Naive thymus-derived CD8-positive, alpha-beta T cell (primary cell): Measurements from ENCODE around the gene FAXC. TPM values are rescaled to one million over a fixed set of nuclear protein-coding genes. Genes with fewer than 3 reads are reported as not detected.

ENCODE experiments used
- ATAC-seq, 2 donors: fragments of 150-1000 bp; cut with Tn5 transposase in 1 of 2; sonication (Bioruptor Pico), chemical (Tn5 transposase) in 1 of 2; 1 replicate in 1 of 2; 2 replicates in 1 of 2; pipeline ENCODE4 v1.10.0; 2021; ENCODE audit warnings: mild to moderate bottlenecking in 2 of 2, moderate library complexity in 2 of 2
- POLR2A ChIA-PET: fragments of 350-600 bp; sonication (Branson Sonifier 250); formaldehyde crosslinking; loops from one replicate; lab custom pipeline; 2021; ENCODE audit warnings: antibody characterized with exemption; lab: Charles Lee
- DNase-seq, 10 donors: peaks; one replicate each; pipeline versions ENCODE4 v3.0.0 to v3.0.0-alpha.2; 2020 to 2022
- H3K27ac Mint-ChIP-seq, 10 donors: one replicate each; pipeline ENCODE4 v1.8.0; 2020 to 2022; ENCODE audit warnings: mild to moderate bottlenecking in 10 of 10, mixed read lengths in 10 of 10, moderate library complexity in 4 of 10, inconsistent platforms in 1 of 10
- H3K27me3 Mint-ChIP-seq, 5 donors: one replicate each; pipeline ENCODE4 v1.8.0; 2021 to 2022; ENCODE audit warnings: mixed read lengths in 5 of 5
- H3K36me3 Mint-ChIP-seq, 3 donors: one replicate each; pipeline ENCODE4 v1.8.0; 2020 to 2022; ENCODE audit warnings: mixed read lengths in 3 of 3, mild to moderate bottlenecking in 2 of 3, inconsistent platforms in 1 of 3
- H3K4me1 Mint-ChIP-seq, 4 donors: one replicate each; pipeline ENCODE4 v1.8.0; 2021 to 2022; ENCODE audit warnings: mixed read lengths in 4 of 4
- H3K4me3 Mint-ChIP-seq, 10 donors: one replicate each; pipeline ENCODE4 v1.8.0; 2020 to 2022; ENCODE audit warnings: mild to moderate bottlenecking in 10 of 10, mixed read lengths in 10 of 10, moderate library complexity in 6 of 10, inconsistent platforms in 1 of 10
- H3K9me3 Mint-ChIP-seq, 9 donors: one replicate each; pipeline ENCODE4 v1.8.0; 2020 to 2022; ENCODE audit warnings: mixed read lengths in 9 of 9, mild to moderate bottlenecking in 3 of 9, inconsistent platforms in 1 of 9, moderate library complexity in 1 of 9
- polyA plus RNA-seq, 3 donors: library from polyadenylated mRNA; unstranded; fragments of 300-500 nt; fragmentation: Illumina TruSeq; gene quantifications; one replicate each; pipeline ENCODE4 v1.2.3, GENCODE V29; 2021
- total RNA-seq, 8 experiments: library from RNA in 2 of 8; stranded (reverse) in 2 of 8; gene quantifications; one replicate each; pipeline ENCODE4 v1.2.3 and lab custom pipeline; 2021 to 2026

Gene FAXC
- total and polyA plus RNA-seq, 5 experiments from 2014 or later: not detected

GRCh38 chr6:99334526-99335127 is 14.8 kb downstream of the FAXC start:
- Mint-ChIP-seq H3K4me3 (no peak overlapping the region), H3K4me1 (peaks cover 0 to 5% (median 2%) of the 10 kb centered on the region in 4 donors)

DNA sequence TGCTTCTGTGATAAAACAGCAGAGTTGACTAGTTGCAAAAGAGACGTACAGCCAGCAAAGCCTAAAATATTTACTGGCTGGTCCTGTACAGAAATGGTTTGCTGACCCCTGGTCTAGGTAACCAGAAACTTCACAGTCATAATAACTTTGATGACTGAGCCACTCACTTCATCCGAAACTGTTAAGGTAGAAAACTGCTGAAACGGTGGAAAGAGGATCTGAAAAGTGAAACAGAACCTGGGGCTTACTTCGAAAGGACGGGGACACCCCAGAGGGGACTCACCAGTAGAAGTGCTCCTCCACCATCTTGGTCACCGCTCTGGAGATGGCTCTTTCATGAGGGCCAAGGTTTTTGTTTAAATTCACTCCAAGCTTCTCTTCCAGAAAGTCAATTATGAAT is 16.4 kb downstream of the FAXC start:
- ATAC-seq (no peak), DNase-seq (no peak)
- H3K36me3 Mint-ChIP-seq: no peaks in the 10 kb centered on the region
- H3K27ac Mint-ChIP-seq: no peak overlapping the region
- H3K27me3 Mint-ChIP-seq: peaks cover 6 to 21% (median 14%) of the 10 kb centered on the region in 5 donors
- peaks cover 0 to 5% (median 2%) of the 10 kb centered on the region in 4 donors for H3K4me1 Mint-ChIP-seq
- POLR2A ChIA-PET: no interaction called here
- H3K4me3 Mint-ChIP-seq: no peak overlapping the region
- no peaks in the 10 kb centered on the region for H3K9me3 Mint-ChIP-seq

More at GRCh38 chr6:99334526-99335127, 14.8 kb downstream of the FAXC start:
- POLR2A ChIA-PET: no interaction called here
- peak in 1 of 2 donors; percentile 43 for ATAC-seq
- no peaks in the 10 kb centered on the region for H3K36me3 Mint-ChIP-seq
- H3K27me3 Mint-ChIP-seq: peaks cover 6 to 32% (median 28%) of the 10 kb centered on the region in 5 donors
- H3K9me3 Mint-ChIP-seq: no peaks in the 10 kb centered on the region
- DNase-seq: peak in 3 of 10 donors; percentile 4 to 8 (median 7)
- no peak overlapping the region for H3K27ac Mint-ChIP-seq

GRCh38 chr6:99331531-99331930 is 17.9 kb downstream of the FAXC start:
- H3K36me3 Mint-ChIP-seq: no peaks in the 10 kb centered on the region
- POLR2A ChIA-PET: no interaction called here
- no peak overlapping the region for H3K4me3 Mint-ChIP-seq
- no peak overlapping the region for H3K27ac Mint-ChIP-seq
- H3K9me3 Mint-ChIP-seq: no peaks in the 10 kb centered on the region
- no peak for DNase-seq
- peaks cover 0 to 5% (median 2%) of the 10 kb centered on the region in 4 donors for H3K4me1 Mint-ChIP-seq
- peaks cover 3 to 16% (median 4%) of the 10 kb centered on the region in 5 donors for H3K27me3 Mint-ChIP-seq
- no peak for ATAC-seq

- POLR2A ChIA-PET: interaction anchor here (1.1 kb wide), 1 partner anchor 96 kb away, joined by 4 read pairs; no protein-coding TSS in a partner anchor
- DNase-seq: peak in 9 of 10 donors; percentile 5 to 68 (median 40)
- H3K4me1 Mint-ChIP-seq: peaks cover 0 to 5% (median 2%) of the 10 kb centered on the region in 4 donors
- H3K27ac Mint-ChIP-seq: no peak overlapping the region
- H3K9me3 Mint-ChIP-seq: no peaks in the 10 kb centered on the region
- H3K27me3 Mint-ChIP-seq: peaks cover 0 to 13% (median 3%) of the 10 kb centered on the region in 5 donors
- ATAC-seq: peak; percentile 79 to 80
- H3K4me3 Mint-ChIP-seq: no peak overlapping the region
- H3K36me3 Mint-ChIP-seq: no peaks in the 10 kb centered on the region
Observed at GRCh38 chr6:99330159-99330558, 19.3 kb downstream of the FAXC start.

- peaks cover 0 to under 1% (median 0%) of the 10 kb centered on the region in 4 donors for H3K4me1 Mint-ChIP-seq
- H3K9me3 Mint-ChIP-seq: no peaks in the 10 kb centered on the region
- peaks cover 5 to 18% (median 14%) of the 10 kb centered on the region in 5 donors for H3K27me3 Mint-ChIP-seq
- H3K4me3 Mint-ChIP-seq: no peak overlapping the region
- H3K27ac Mint-ChIP-seq: no peak overlapping the region
- ATAC-seq (no peak), DNase-seq (no peak)
- H3K36me3 Mint-ChIP-seq: no peaks in the 10 kb centered on the region
- POLR2A ChIA-PET: no interaction called here
Observed at GRCh38 chr6:99324996-99325395, 24.5 kb downstream of the FAXC start.

DNA sequence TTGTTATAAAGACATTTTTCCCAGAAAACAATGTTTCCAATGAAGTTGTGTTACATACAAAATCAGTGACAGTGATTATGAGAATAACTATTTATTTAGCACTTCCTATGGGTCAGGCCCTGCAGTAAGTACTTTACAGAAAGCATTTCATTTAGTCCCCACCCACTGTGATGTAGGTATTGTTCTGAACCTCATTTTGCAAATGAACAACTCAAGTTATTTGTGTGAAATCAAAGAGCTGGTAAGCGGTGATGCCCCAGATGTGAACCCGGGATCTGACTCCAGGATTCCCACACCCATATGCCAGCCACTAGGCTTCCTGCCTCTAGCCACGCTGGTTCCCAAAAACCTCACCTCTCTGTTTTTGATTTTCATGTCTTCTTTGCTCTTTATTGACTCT is 30.9 kb downstream of the FAXC start:
- no peak overlapping the region for H3K27ac Mint-ChIP-seq
- H3K27me3 Mint-ChIP-seq: peaks cover 13 to 36% (median 24%) of the 10 kb centered on the region in 5 donors
- no peaks in the 10 kb centered on the region for H3K4me1 Mint-ChIP-seq
- DNase-seq (no peak), ATAC-seq (no peak)
- H3K36me3 Mint-ChIP-seq: no peaks in the 10 kb centered on the region
- no peaks in the 10 kb centered on the region for H3K9me3 Mint-ChIP-seq
- H3K4me3 Mint-ChIP-seq: no peak overlapping the region
- POLR2A ChIA-PET: no interaction called here

GRCh38 chr6:99312354-99312753 is 37.1 kb downstream of the FAXC start:
- Mint-ChIP-seq H3K36me3 (no peaks in the 10 kb centered on the region), H3K4me3 (no peak overlapping the region), H3K9me3 (no peaks in the 10 kb centered on the region), H3K27ac (no peak overlapping the region), H3K27me3 (peaks cover 7 to 25% (median 14%) of the 10 kb centered on the region in 5 donors), H3K4me1 (no peaks in the 10 kb centered on the region)
- no peak for DNase-seq
- POLR2A ChIA-PET: no interaction called here
- no peak for ATAC-seq

GRCh38 chr6:99310553-99310952 is 38.9 kb downstream of the FAXC start:
- no peak for DNase-seq
- no peaks in the 10 kb centered on the region for H3K36me3 Mint-ChIP-seq
- no peak overlapping the region for H3K27ac Mint-ChIP-seq
- H3K9me3 Mint-ChIP-seq: no peaks in the 10 kb centered on the region
- no peaks in the 10 kb centered on the region for H3K4me1 Mint-ChIP-seq
- H3K4me3 Mint-ChIP-seq: no peak overlapping the region
- peaks cover 9 to 40% (median 20%) of the 10 kb centered on the region in 5 donors for H3K27me3 Mint-ChIP-seq
- no peak for ATAC-seq
- POLR2A ChIA-PET: no interaction called here

DNA sequence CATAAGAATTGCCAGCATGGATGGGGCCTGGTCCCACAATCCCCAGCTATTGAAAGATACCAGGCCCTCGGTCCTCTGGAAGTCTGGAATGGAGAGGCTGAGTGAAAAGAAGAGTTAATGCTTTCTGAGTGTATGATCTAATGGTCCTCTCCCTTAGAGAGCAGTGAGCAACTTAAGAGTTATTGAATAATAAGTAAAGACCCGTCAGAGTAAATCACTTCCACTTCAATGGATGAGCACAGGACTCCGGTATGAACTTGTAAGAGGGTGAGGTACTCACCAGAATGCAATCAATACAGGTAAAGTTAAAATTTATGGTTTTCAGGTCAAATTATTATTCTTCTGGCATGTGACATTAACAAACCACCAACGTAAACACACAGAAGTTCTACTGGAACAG is 39.9 kb downstream of the FAXC start:
- Mint-ChIP-seq H3K27ac (no peak overlapping the region), H3K4me3 (no peak overlapping the region), H3K27me3 (peaks cover 6 to 37% (median 16%) of the 10 kb centered on the region in 5 donors), H3K4me1 (no peaks in the 10 kb centered on the region), H3K9me3 (no peaks in the 10 kb centered on the region), H3K36me3 (no peaks in the 10 kb centered on the region)
- DNase-seq (no peak), ATAC-seq (no peak)
- POLR2A ChIA-PET: no interaction called here

DNA sequence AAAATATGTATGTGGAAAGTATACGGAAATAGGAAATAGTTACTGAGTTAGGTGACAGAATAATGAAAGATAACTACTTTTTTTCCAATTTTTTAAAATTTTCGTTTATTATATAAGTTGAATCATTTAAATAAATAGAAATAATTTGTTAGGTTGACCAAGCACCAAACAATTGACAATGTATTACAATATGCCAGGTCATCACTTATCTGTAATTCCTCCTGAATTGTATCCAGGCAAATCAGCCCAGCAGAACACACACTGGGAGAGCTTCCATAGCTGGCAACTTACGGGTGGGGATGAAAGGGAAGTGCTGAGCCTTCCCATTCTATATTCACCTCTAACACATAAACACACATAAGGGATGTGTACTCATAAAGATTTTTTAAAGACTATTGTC is 40.7 kb downstream of the FAXC start:
- Mint-ChIP-seq H3K4me3 (no peak overlapping the region), H3K27me3 (peaks cover 4 to 34% (median 16%) of the 10 kb centered on the region in 5 donors), H3K4me1 (no peaks in the 10 kb centered on the region), H3K27ac (no peak overlapping the region), H3K9me3 (no peaks in the 10 kb centered on the region), H3K36me3 (no peaks in the 10 kb centered on the region)
- ATAC-seq (no peak), DNase-seq (no peak)
- POLR2A ChIA-PET: no interaction called here

GRCh38 chr6:99307295-99307907 is 42.1 kb downstream of the FAXC start:
- POLR2A ChIA-PET: no interaction called here
- DNase-seq: no peak

DNA sequence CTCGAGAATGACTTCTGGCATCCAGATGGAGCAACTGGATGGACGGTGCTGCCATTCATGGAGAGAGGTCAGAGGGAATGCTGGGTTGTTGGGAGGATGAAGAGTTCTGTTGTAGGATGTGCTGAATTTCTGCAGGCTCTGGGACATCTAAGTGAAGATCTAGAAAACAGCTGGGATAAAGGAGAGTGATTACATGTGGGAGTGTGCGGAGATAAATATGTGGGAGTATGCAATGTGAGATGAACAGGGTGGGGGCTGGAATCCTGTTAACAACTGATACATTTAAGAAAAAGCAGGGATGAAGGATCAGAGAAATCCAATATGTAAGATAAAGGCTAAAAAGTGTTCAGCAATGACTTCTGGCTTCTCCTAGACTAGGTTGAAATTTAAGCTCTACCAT is 43.1 kb downstream of the FAXC start:
- no peak for ATAC-seq
- Mint-ChIP-seq H3K4me3 (no peak overlapping the region), H3K4me1 (no peaks in the 10 kb centered on the region), H3K9me3 (no peaks in the 10 kb centered on the region), H3K36me3 (no peaks in the 10 kb centered on the region), H3K27ac (no peak overlapping the region), H3K27me3 (peaks cover 9 to 42% (median 12%) of the 10 kb centered on the region in 5 donors)
- POLR2A ChIA-PET: no interaction called here
- DNase-seq: no peak

More at GRCh38 chr6:99307295-99307907, 42.1 kb downstream of the FAXC start:
- H3K36me3 Mint-ChIP-seq: no peaks in the 10 kb centered on the region
- no peak overlapping the region for H3K27ac Mint-ChIP-seq
- no peak overlapping the region for H3K4me3 Mint-ChIP-seq
- peaks cover 4 to 33% (median 16%) of the 10 kb centered on the region in 5 donors for H3K27me3 Mint-ChIP-seq
- ATAC-seq: no peak
- no peaks in the 10 kb centered on the region for H3K9me3 Mint-ChIP-seq
- no peaks in the 10 kb centered on the region for H3K4me1 Mint-ChIP-seq

DNA sequence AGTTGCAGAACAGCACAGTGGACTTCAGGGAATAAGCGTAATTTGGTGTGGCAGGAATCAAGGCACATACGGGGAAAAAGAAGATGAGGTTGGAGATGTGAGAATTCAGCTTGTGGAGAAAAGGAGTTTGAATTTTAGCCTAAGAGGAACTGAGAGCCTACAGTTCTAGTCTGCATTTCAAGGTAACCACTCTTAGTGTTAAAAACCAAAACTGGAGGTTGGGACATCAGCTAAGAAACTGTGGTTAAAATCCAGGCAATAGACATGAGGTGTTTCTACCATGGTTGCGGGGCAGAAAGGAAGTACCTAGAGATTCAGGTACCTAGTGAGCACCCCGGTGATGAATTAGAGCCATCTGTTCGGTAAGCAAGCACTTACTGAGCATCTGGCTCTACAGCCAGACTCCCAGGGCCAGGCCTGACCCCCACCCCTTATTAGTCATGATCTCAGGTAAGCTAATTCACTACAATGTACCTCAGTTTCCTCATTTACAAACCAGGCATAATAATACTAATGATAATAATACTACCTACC is 44.4 kb downstream of the FAXC start:
- Mint-ChIP-seq H3K27me3 (peaks cover 9 to 54% (median 14%) of the 10 kb centered on the region in 5 donors), H3K4me1 (no peaks in the 10 kb centered on the region), H3K9me3 (no peaks in the 10 kb centered on the region), H3K4me3 (no peak overlapping the region), H3K36me3 (no peaks in the 10 kb centered on the region), H3K27ac (no peak overlapping the region)
- ATAC-seq (no peak), DNase-seq (no peak)
- POLR2A ChIA-PET: no interaction called here
